ENCODE results near the gene FRAS1. TPM values are rescaled to one million over a fixed set of nuclear protein-coding genes. Genes with fewer than 3 reads are reported as not detected.
"Not testable (repeated sequence)": the region's sequence is repeated elsewhere in the genome, so short reads cannot be mapped to it uniquely, and the experiment has no call there.

FRAS1 gene
- total and polyA plus RNA-seq, 5 donors from 2014 or later = not detected

DNA sequence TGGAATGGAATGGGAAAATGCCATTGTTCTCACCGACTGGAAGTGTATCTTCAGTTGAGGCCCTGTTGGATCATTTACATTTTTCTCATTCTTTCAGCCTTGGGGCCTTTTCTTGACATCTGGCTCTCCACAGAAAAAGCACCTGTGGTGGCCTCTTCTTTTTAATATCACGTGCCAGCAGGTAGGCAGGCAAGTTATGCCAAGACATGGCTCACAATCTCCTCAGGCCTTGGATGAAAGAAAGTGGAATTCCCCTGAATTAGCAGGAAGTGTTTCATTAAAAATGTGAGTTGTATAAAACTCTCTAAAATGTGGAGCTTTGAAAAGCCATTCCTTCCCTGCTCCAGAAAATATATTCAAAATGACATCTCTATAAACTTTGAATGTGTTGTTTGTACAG is 122.1 kb downstream of the FRAS1 start:
- Mint-ChIP-seq H3K27me3 (no peaks in the 10 kb centered on the region), H3K4me1 (no peaks in the 10 kb centered on the region), H3K9me3 (peaks cover 0 to 2% (median 0%) of the 10 kb centered on the region in 7 donors), H3K27ac (no peak overlapping the region), H3K36me3 (no peaks in the 10 kb centered on the region), H3K4me3 (no peak overlapping the region)
- DNase-seq = no peak
- ATAC-seq (ENCODE audit: low read depth in 2 of 2) = no peak
- H3K36me3 ChIP-seq (ENCODE audit: control insufficient read depth, insufficient read depth, low read length) = no peaks in the 10 kb centered on the region
- no peak overlapping the region for H3K4me3 ChIP-seq (ENCODE audit: low read depth, low read length)
- H3K9me3 ChIP-seq (ENCODE audit: control insufficient read depth in 2 of 2, low read length in 2 of 2) = no peaks in the 10 kb centered on the region
- H3K27me3 ChIP-seq (ENCODE audit: control insufficient read depth, insufficient read depth, low read length) = no peaks in the 10 kb centered on the region
- no peak overlapping the region for H3K27ac ChIP-seq (ENCODE audit: insufficient read depth, low read length, poor library complexity, severe bottlenecking)
- H3K4me1 ChIP-seq (ENCODE audit: control insufficient read depth, insufficient read depth, low read length, poor library complexity, severe bottlenecking) = no peaks in the 10 kb centered on the region

DNA sequence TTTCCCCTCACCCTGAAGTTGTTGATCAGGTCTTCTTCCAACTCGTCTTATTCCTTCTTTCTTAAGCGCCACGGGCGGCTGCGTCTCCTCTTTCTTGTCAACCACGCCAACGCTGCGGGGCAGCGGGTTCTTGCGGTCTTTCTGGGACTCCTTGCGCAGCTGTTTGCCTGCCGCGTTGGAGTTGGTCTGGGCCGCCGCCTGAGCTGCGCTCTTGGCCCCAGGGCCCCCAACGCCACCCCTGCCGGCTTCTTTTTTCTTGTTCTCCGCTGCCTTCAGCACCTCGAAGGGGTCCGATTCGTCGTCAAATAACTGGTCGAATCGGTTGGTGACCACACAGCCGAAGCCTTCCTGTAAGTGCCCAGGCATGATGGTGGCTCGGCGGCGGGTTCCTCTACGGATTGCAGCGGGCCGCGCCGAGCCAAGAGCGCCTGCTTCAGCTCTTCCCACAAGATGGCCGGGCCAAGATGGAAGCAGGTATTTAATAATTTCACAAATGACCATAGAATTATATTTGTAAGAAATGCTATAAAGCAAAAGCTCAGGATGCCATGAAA is 124.6 kb downstream of the FRAS1 start:
- H3K9me3 Mint-ChIP-seq = not testable (repeated sequence)

DNA sequence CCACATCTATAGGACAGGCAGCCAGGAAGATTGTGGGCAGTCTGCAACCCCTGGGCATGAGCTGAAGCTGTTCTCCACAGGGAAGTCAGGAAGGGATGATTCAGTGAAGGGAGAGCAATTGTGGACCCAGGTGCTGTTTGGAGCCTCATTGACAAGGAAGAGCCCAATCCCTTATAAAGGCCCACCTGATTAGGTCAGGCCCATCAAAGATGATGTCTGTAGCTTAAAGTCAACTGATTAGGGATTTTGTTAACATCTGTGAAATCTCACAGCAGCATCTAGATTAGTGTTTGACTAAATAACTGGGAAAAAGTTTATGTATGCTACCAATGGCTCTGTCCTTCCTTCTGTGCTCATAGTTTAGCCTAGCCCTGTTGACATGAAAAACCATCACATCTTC is 127.5 kb downstream of the FRAS1 start:
- no peaks in the 10 kb centered on the region for H3K36me3 Mint-ChIP-seq
- Histone ChIP-seq H3K4me1 (ENCODE audit: control insufficient read depth, insufficient read depth, low read length, poor library complexity, severe bottlenecking) (no peaks in the 10 kb centered on the region), H3K27me3 (ENCODE audit: control insufficient read depth, insufficient read depth, low read length) (peaks cover 3% of the 10 kb centered on the region), H3K27ac (ENCODE audit: insufficient read depth, low read length, poor library complexity, severe bottlenecking) (no peak overlapping the region), H3K4me3 (ENCODE audit: low read depth, low read length) (no peak overlapping the region), H3K36me3 (ENCODE audit: control insufficient read depth, insufficient read depth, low read length) (no peaks in the 10 kb centered on the region), H3K9me3 (ENCODE audit: control insufficient read depth in 2 of 2, low read length in 2 of 2) (no peaks in the 10 kb centered on the region)
- H3K27me3 Mint-ChIP-seq = peaks cover 2% of the 10 kb centered on the region
- H3K27ac Mint-ChIP-seq = no peak overlapping the region
- no peak overlapping the region for H3K4me3 Mint-ChIP-seq
- peaks cover 0 to 4% (median 0%) of the 10 kb centered on the region in 7 donors for H3K9me3 Mint-ChIP-seq
- DNase-seq (no peak), ATAC-seq (ENCODE audit: low read depth in 2 of 2) (no peak)
- H3K4me1 Mint-ChIP-seq = no peaks in the 10 kb centered on the region

More for the DNA sequence above, 124.6 kb downstream of the FRAS1 start:
- not testable (repeated sequence) for H3K4me3 ChIP-seq (ENCODE audit: low read depth, low read length); H3K27me3 ChIP-seq (ENCODE audit: control insufficient read depth, insufficient read depth, low read length); H3K27ac ChIP-seq (ENCODE audit: insufficient read depth, low read length, poor library complexity, severe bottlenecking); H3K4me3 Mint-ChIP-seq; H3K36me3 Mint-ChIP-seq; H3K36me3 ChIP-seq (ENCODE audit: control insufficient read depth, insufficient read depth, low read length); H3K4me1 ChIP-seq (ENCODE audit: control insufficient read depth, insufficient read depth, low read length, poor library complexity, severe bottlenecking); DNase-seq; H3K9me3 ChIP-seq (ENCODE audit: control insufficient read depth in 2 of 2, low read length in 2 of 2); H3K27me3 Mint-ChIP-seq; H3K4me1 Mint-ChIP-seq; H3K27ac Mint-ChIP-seq; ATAC-seq (ENCODE audit: low read depth in 2 of 2)

DNA sequence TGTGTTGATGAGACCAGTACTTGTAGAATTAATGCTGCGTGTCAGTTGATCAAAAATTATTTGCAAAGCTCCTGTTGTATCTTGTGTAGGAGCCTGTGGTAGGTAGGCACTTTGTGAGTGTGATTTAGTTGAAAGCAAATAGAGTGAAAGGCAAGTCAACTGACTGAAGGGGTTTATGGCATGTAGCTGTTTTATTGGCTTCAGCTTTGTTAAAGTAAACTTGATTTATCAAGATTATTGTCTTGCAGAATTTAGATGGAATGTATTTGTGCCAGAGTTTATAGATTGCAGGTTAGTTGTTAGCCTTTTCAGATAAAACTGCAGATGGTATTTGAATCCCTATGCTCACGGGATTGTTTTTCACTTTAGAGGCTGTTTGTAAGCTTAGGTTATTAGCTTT is 128.0 kb downstream of the FRAS1 start:
- Histone ChIP-seq H3K4me3 (ENCODE audit: low read depth, low read length) (no peak overlapping the region), H3K4me1 (ENCODE audit: control insufficient read depth, insufficient read depth, low read length, poor library complexity, severe bottlenecking) (no peaks in the 10 kb centered on the region), H3K36me3 (ENCODE audit: control insufficient read depth, insufficient read depth, low read length) (no peaks in the 10 kb centered on the region), H3K9me3 (ENCODE audit: control insufficient read depth in 2 of 2, low read length in 2 of 2) (no peaks in the 10 kb centered on the region), H3K27me3 (ENCODE audit: control insufficient read depth, insufficient read depth, low read length) (peaks cover 3% of the 10 kb centered on the region), H3K27ac (ENCODE audit: insufficient read depth, low read length, poor library complexity, severe bottlenecking) (no peak overlapping the region)
- Mint-ChIP-seq H3K4me1 (no peaks in the 10 kb centered on the region), H3K27ac (no peak overlapping the region), H3K4me3 (no peak overlapping the region), H3K9me3 (peaks cover 0 to 5% (median 0%) of the 10 kb centered on the region in 7 donors), H3K36me3 (no peaks in the 10 kb centered on the region), H3K27me3 (peaks cover 6% of the 10 kb centered on the region)
- ATAC-seq (ENCODE audit: low read depth in 2 of 2) = no peak
- DNase-seq = no peak

DNA sequence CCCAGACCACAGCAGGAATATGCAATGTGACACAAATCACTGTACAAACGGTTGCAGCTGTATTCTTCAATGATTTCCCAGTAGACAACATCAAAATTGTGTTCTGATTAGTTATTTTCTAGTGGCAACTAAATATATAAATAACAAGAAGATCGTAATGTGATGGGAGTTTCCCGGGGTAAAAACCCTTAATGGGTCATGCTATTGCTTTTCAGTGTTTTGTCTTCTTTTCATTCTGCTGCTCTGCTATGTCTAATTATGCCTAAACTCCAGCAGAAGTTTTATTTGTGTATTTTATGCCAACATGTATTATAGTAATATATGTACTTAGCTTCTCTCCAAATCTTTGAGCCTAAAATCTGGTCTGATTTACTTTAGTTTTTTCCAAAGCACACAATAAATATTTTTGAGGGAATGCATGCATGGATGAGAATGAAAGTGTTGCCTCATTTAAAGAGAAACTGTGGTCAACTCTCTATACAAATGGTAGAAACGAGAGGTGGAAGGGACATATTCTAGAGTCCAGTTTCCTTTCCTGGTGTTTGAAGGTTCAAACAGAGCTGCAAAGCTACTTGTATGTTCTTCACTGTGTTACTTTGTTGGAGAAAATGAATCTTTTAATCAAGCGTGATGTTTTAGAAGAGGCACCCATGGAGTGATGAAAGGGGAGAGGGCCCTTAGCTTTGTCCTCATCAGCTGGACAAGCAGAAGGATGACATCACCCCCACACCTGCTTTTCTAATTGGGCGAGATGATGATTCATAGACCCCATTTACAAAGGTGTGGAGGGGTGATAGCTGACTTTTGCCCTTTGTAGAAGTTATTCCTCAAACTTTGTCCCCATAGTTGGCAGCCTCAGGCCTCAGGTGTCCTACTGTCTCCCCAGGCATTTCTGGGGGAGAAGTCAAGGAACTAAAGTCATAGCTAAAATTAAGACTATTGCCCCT is 129.7 kb downstream of the FRAS1 start:
- H3K4me1 Mint-ChIP-seq = no peaks in the 10 kb centered on the region
- peaks cover 6% of the 10 kb centered on the region for H3K27me3 Mint-ChIP-seq
- H3K36me3 Mint-ChIP-seq = no peaks in the 10 kb centered on the region
- Histone ChIP-seq H3K9me3 (ENCODE audit: control insufficient read depth in 2 of 2, low read length in 2 of 2) (no peaks in the 10 kb centered on the region), H3K27me3 (ENCODE audit: control insufficient read depth, insufficient read depth, low read length) (peaks cover 3% of the 10 kb centered on the region), H3K36me3 (ENCODE audit: control insufficient read depth, insufficient read depth, low read length) (no peaks in the 10 kb centered on the region), H3K4me1 (ENCODE audit: control insufficient read depth, insufficient read depth, low read length, poor library complexity, severe bottlenecking) (no peaks in the 10 kb centered on the region), H3K27ac (ENCODE audit: insufficient read depth, low read length, poor library complexity, severe bottlenecking) (no peak overlapping the region), H3K4me3 (ENCODE audit: low read depth, low read length) (no peak overlapping the region)
- peaks cover 0 to 5% (median 0%) of the 10 kb centered on the region in 7 donors for H3K9me3 Mint-ChIP-seq
- H3K4me3 Mint-ChIP-seq = no peak overlapping the region
- no peak for ATAC-seq (ENCODE audit: low read depth in 2 of 2)
- DNase-seq = no peak
- H3K27ac Mint-ChIP-seq = no peak overlapping the region

DNA sequence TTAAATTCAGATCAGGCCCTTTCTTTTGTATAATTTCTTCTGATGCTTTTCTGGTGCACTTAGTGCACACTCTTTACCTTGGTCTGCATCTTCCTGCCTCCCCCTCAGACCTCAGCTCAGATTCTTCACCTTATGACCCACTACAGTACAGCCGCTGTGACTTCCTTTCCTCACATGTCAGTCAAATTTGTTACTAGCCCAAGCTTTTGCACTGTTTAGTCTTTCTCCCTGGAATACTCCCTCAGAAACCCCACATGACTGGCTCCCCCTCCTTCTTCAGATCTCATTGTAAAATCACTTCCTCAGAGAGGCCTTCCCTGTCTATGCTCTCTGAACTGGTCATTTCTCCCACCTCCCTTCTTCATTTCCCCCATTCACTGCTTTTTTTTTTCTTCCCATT is 132.9 kb downstream of the FRAS1 start:
- Mint-ChIP-seq H3K27me3 (peaks cover 6% of the 10 kb centered on the region), H3K9me3 (peaks cover 0 to 8% (median 2%) of the 10 kb centered on the region in 7 donors), H3K4me1 (no peaks in the 10 kb centered on the region), H3K27ac (no peak overlapping the region), H3K36me3 (no peaks in the 10 kb centered on the region), H3K4me3 (no peak overlapping the region)
- Histone ChIP-seq H3K4me1 (ENCODE audit: control insufficient read depth, insufficient read depth, low read length, poor library complexity, severe bottlenecking) (no peaks in the 10 kb centered on the region), H3K36me3 (ENCODE audit: control insufficient read depth, insufficient read depth, low read length) (no peaks in the 10 kb centered on the region), H3K27me3 (ENCODE audit: control insufficient read depth, insufficient read depth, low read length) (peaks cover 3% of the 10 kb centered on the region), H3K27ac (ENCODE audit: insufficient read depth, low read length, poor library complexity, severe bottlenecking) (no peak overlapping the region), H3K4me3 (ENCODE audit: low read depth, low read length) (no peak overlapping the region), H3K9me3 (ENCODE audit: control insufficient read depth in 2 of 2, low read length in 2 of 2) (no peaks in the 10 kb centered on the region)
- DNase-seq = no peak
- ATAC-seq (ENCODE audit: low read depth in 2 of 2) = no peak

DNA sequence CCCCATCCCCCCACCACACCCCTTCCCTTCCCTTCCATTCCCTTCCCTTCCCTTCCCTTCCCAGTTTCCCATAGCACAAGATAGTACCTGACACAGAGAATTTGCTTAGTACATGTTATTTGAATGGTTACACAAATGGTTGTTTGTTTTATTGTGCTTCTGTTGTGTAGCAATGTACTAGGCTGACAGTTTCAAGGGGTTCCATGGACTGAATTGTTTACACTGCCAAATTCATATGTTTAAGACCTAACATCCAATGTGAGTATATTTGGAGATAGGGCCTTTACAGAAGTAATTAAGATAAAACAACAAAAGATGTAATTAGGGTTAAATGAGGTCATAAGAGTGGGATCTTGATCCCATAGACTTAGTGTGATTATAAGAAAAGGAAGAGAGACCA is 133.5 kb downstream of the FRAS1 start:
- H3K27me3 Mint-ChIP-seq = peaks cover 6% of the 10 kb centered on the region
- Histone ChIP-seq H3K27ac (ENCODE audit: insufficient read depth, low read length, poor library complexity, severe bottlenecking) (no peak overlapping the region), H3K9me3 (ENCODE audit: control insufficient read depth in 2 of 2, low read length in 2 of 2) (no peaks in the 10 kb centered on the region), H3K4me1 (ENCODE audit: control insufficient read depth, insufficient read depth, low read length, poor library complexity, severe bottlenecking) (no peaks in the 10 kb centered on the region), H3K36me3 (ENCODE audit: control insufficient read depth, insufficient read depth, low read length) (no peaks in the 10 kb centered on the region), H3K27me3 (ENCODE audit: control insufficient read depth, insufficient read depth, low read length) (peaks cover 3% of the 10 kb centered on the region), H3K4me3 (ENCODE audit: low read depth, low read length) (no peak overlapping the region)
- H3K4me3 Mint-ChIP-seq = no peak overlapping the region
- ATAC-seq (ENCODE audit: low read depth in 2 of 2) (no peak), DNase-seq (no peak)
- no peaks in the 10 kb centered on the region for H3K4me1 Mint-ChIP-seq
- H3K9me3 Mint-ChIP-seq = peaks cover 0 to 10% (median 2%) of the 10 kb centered on the region in 7 donors
- H3K27ac Mint-ChIP-seq = no peak overlapping the region
- H3K36me3 Mint-ChIP-seq = no peaks in the 10 kb centered on the region

DNA sequence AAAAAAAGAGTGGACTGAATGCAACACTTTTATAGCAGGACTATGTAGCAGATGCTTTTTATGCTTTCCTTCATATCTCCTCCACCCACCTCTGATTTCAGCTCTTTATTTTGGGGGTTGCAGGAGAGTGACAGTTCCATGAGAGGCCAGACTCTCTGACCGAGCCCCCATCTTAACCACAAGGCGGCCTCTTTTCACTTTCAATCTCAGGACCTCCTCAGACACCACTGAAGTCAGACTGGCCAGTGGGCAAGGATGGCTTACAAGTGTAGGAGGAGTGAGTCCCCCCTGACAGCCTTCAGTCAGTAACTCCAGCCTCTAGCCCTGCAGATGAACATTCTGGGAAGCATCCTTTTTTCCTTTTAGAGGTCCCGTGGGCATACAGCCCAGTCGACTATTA is 140.8 kb downstream of the FRAS1 start:
- Mint-ChIP-seq H3K27me3 (peaks cover 12% of the 10 kb centered on the region), H3K4me3 (no peak overlapping the region), H3K9me3 (peaks cover 0 to 7% (median 1%) of the 10 kb centered on the region in 7 donors), H3K36me3 (no peaks in the 10 kb centered on the region), H3K27ac (no peak overlapping the region), H3K4me1 (no peaks in the 10 kb centered on the region)
- H3K9me3 ChIP-seq (ENCODE audit: control insufficient read depth in 2 of 2, low read length in 2 of 2) = no peaks in the 10 kb centered on the region
- H3K36me3 ChIP-seq (ENCODE audit: control insufficient read depth, insufficient read depth, low read length) = no peaks in the 10 kb centered on the region
- DNase-seq (no peak), ATAC-seq (ENCODE audit: low read depth in 2 of 2) (no peak)
- no peak overlapping the region for H3K27ac ChIP-seq (ENCODE audit: insufficient read depth, low read length, poor library complexity, severe bottlenecking)
- H3K4me1 ChIP-seq (ENCODE audit: control insufficient read depth, insufficient read depth, low read length, poor library complexity, severe bottlenecking) = no peaks in the 10 kb centered on the region
- no peaks in the 10 kb centered on the region for H3K27me3 ChIP-seq (ENCODE audit: control insufficient read depth, insufficient read depth, low read length)
- H3K4me3 ChIP-seq (ENCODE audit: low read depth, low read length) = no peak overlapping the region

All from CD4-positive, CD25-positive, alpha-beta regulatory T cell (primary cell).